Measurements from ENCODE around the gene ST6GALNAC3.
"Not testable (repeated sequence)": the region's sequence is repeated elsewhere in the genome, so short reads cannot be mapped to it uniquely, and the experiment has no call there.

ST6GALNAC3 gene

GRCh38 chr1:76242587-76242986 is 168.0 kb downstream of the ST6GALNAC3 start:
- not testable (repeated sequence) for DNase-seq (ENCODE audit: low read depth, low spot score)

GRCh38 chr1:76247261-76247852 is 172.8 kb downstream of the ST6GALNAC3 start:
- DNase-seq (ENCODE audit: low read depth, low spot score), result peak; percentile 67

GRCh38 chr1:76250271-76250670 is 175.7 kb downstream of the ST6GALNAC3 start:
- no peak for DNase-seq (ENCODE audit: low read depth, low spot score)

GRCh38 chr1:76252431-76252830 is 177.9 kb downstream of the ST6GALNAC3 start:
- DNase-seq (ENCODE audit: low read depth, low spot score), result no peak

GRCh38 chr1:76254104-76255030 is 179.8 kb downstream of the ST6GALNAC3 start:
- DNase-seq (ENCODE audit: low read depth, low spot score), result no peak

GRCh38 chr1:76256289-76257223 is 182.0 kb downstream of the ST6GALNAC3 start:
- DNase-seq (ENCODE audit: low read depth, low spot score), result no peak

GRCh38 chr1:76257823-76258222 is 183.3 kb downstream of the ST6GALNAC3 start:
- no peak for DNase-seq (ENCODE audit: low read depth, low spot score)

- no peak for DNase-seq (ENCODE audit: low read depth, low spot score)
Observed at GRCh38 chr1:76259270-76259669, 184.7 kb downstream of the ST6GALNAC3 start.

- no peak for DNase-seq (ENCODE audit: low read depth, low spot score)
Observed at GRCh38 chr1:76260279-76260678, 185.7 kb downstream of the ST6GALNAC3 start.

GRCh38 chr1:76262601-76263000 is 188.1 kb downstream of the ST6GALNAC3 start:
- DNase-seq (ENCODE audit: low read depth, low spot score), result no peak

GRCh38 chr1:76264642-76265041 is 190.1 kb downstream of the ST6GALNAC3 start:
- DNase-seq (ENCODE audit: low read depth, low spot score), result no peak

GRCh38 chr1:76266762-76267161 is 192.2 kb downstream of the ST6GALNAC3 start:
- DNase-seq (ENCODE audit: low read depth, low spot score), result no peak

- DNase-seq (ENCODE audit: low read depth, low spot score), result no peak
Observed at GRCh38 chr1:76267631-76268030, 193.1 kb downstream of the ST6GALNAC3 start.

GRCh38 chr1:76268341-76268740 is 193.8 kb downstream of the ST6GALNAC3 start:
- DNase-seq (ENCODE audit: low read depth, low spot score), result no peak

- no peak for DNase-seq (ENCODE audit: low read depth, low spot score)
Observed at GRCh38 chr1:76269155-76269554, 194.6 kb downstream of the ST6GALNAC3 start.

GRCh38 chr1:76274302-76274701 is 199.8 kb downstream of the ST6GALNAC3 start:
- DNase-seq (ENCODE audit: low read depth, low spot score), result no peak

- no peak for DNase-seq (ENCODE audit: low read depth, low spot score)
Observed at GRCh38 chr1:76274718-76275117, 200.2 kb downstream of the ST6GALNAC3 start.

GRCh38 chr1:76278711-76279100 is 204.2 kb downstream of the ST6GALNAC3 start:
- DNase-seq (ENCODE audit: low read depth, low spot score), result no peak

GRCh38 chr1:76279101-76279748 is 204.7 kb downstream of the ST6GALNAC3 start:
- peak; percentile 16 for DNase-seq (ENCODE audit: low read depth, low spot score)

- DNase-seq (ENCODE audit: low read depth, low spot score), result no peak
Observed at GRCh38 chr1:76281306-76281705, 206.8 kb downstream of the ST6GALNAC3 start.

- no peak for DNase-seq (ENCODE audit: low read depth, low spot score)
Observed at GRCh38 chr1:76284842-76285241, 210.3 kb downstream of the ST6GALNAC3 start.

Measured in ELF-1 (cell line).